Measurements from ENCODE around the gene GNG10. TPM values are rescaled to one million over a fixed set of nuclear protein-coding genes. Genes with fewer than 3 reads are reported as not detected.
A peak's percentile ranks its signal among the peaks of the same experiment; 100 is the strongest.
"Not testable (repeated sequence)": the region's sequence is repeated elsewhere in the genome, so short reads cannot be mapped to it uniquely, and the experiment has no call there.

GNG10 gene
- total RNA-seq, result 10 to 100 TPM; 21.7 to 22.1 TPM

DNA sequence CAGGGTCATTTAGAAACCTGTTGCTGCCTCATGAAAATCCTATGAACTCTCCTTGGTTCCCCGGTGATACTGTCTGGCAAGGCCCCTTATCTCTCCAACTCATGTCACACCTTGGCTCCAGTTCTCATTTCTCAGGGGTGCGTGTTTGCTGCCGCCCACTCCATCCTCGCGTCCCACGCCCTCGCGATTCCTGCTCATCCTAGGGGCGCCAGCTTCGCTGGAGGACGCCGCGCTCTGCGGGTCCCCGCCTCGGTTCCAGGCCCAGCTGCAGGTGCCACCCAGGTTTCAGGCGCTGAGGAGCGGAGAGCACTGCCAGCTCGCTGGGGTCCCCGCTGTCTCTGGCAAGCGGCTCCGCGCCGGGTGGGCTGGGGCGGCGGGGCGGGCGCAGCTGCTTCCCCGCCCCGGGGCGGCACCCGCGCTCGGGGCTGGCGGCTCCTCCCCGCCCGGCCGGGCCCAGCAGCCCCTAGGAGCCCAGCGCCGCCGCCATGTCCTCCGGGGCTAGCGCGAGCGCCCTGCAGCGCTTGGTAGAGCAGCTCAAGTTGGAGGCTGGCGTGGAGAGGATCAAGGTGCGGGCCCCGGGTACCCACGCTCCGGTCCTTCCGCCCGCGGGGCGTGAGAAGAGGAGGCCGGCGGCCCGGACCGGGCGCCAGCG is at the start of gene GNG10:
TSS of gene GNG10 (plus strand) at position 456 of the 652 bp plus-strand sequence. CDS start at position 486, 30 bp downstream.
- no peaks in the 10 kb centered on the region for H3K9me3 Mint-ChIP-seq
- H3K27ac Mint-ChIP-seq, result peak within 1 kb of the TSS; percentile 92
- H3K4me3 Mint-ChIP-seq, result peak within 1 kb of the TSS; percentile 95
- intact Hi-C loops (cut with micrococcal nuclease), result no loop called here
- peaks cover 5% of the 10 kb centered on the region for H3K36me3 Mint-ChIP-seq
- peaks cover 27% of the 10 kb centered on the region for H3K4me1 Mint-ChIP-seq (ENCODE audit: low read depth)
- H3K27me3 Mint-ChIP-seq, result no peaks in the 10 kb centered on the region
- DNase-seq, result peak; percentile 75
- ChIA-PET POLR2A (interaction anchor here (0.7 to 3.1 kb wide), 6 partner anchors 10 to 63 kb away, joined by 3 to 21 read pairs (median 4); partner anchors contain the start of gene DNAJC25), CTCF (interaction anchor here (0.6 to 2.1 kb wide), 4 partner anchors 16 to 63 kb away, joined by 3 to 12 read pairs (median 4); partner anchors contain the start of gene DNAJC25)

DNA sequence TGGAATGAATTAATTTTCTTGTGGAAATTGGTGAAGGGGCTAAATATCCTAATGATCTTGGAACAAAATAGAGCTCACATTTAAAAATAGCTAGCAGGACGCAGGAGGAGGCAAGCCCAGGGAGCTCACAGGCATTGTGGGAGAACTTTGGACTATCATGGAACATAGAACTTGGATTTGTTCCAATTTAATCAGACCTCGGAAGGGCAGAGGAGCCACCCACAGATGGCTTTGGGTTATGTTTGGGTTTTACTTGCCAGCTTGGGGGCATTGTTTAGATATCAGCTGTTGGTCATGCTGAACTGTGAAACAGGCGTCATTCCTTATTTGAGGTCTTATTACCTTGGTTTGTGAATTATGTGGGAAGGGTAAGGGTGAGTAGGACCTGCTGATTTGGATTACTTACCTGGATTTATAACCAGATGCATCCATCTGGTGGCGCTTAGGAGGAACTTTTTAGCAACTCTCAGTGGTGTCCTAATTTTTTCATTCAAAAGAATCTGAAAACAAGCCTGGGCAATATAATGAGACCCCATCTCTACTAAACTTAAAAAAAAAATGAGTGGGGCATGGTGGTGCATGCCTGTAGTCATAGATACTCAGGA is 47.9 kb upstream of the GNG10 start:
- CTCF ChIA-PET, result interaction anchor here (0.9 to 1.2 kb wide), 2 partner anchors 15 kb away, joined by 3 read pairs; no protein-coding TSS in a partner anchor

DNA sequence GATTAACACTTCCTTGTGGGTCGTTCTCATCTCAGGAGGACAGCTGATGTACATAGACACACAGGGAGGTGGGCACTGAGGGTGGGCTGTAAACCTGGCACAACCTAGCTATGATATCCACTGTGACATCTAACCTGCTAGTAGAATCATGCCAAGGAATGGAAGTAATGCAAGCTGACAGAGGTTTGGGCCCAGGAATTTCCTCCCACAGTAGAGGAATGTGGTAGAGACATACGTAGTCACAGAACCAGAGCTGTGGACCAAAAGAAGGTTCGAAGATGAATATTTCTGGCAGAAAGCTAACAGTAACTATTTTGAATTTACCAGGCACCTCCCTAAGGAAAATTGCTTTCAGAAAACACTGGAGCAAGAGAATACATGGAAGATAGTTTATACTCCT is 45.5 kb upstream of the GNG10 start:
- no peaks in the 10 kb centered on the region for H3K4me1 Mint-ChIP-seq (ENCODE audit: low read depth)
- intact Hi-C loops (cut with micrococcal nuclease), result no loop called here
- no peak overlapping the region for H3K4me3 Mint-ChIP-seq
- ChIA-PET POLR2A (no interaction called here), CTCF (interaction anchor here (1.8 kb wide), 1 partner anchor 18 kb away, joined by 4 read pairs; no protein-coding TSS in a partner anchor)
- no peaks in the 10 kb centered on the region for H3K9me3 Mint-ChIP-seq
- peaks cover 11% of the 10 kb centered on the region for H3K27me3 Mint-ChIP-seq
- H3K36me3 Mint-ChIP-seq, result no peaks in the 10 kb centered on the region
- no peak for DNase-seq
- H3K27ac Mint-ChIP-seq, result no peak overlapping the region

More for the DNA sequence above, 47.9 kb upstream of the GNG10 start:
- POLR2A ChIA-PET, result interaction anchor here (1.5 kb wide), 1 partner anchor 18 kb away, joined by 3 read pairs; the partner anchor contains the start of gene DNAJC25
- Mint-ChIP-seq H3K36me3 (no peaks in the 10 kb centered on the region), H3K4me3 (no peak overlapping the region), H3K4me1 (ENCODE audit: low read depth) (no peaks in the 10 kb centered on the region), H3K27ac (no peak overlapping the region), H3K27me3 (peaks cover 16% of the 10 kb centered on the region), H3K9me3 (no peaks in the 10 kb centered on the region)
- intact Hi-C loops (cut with micrococcal nuclease), result no loop called here
- DNase-seq, result no peak

DNA sequence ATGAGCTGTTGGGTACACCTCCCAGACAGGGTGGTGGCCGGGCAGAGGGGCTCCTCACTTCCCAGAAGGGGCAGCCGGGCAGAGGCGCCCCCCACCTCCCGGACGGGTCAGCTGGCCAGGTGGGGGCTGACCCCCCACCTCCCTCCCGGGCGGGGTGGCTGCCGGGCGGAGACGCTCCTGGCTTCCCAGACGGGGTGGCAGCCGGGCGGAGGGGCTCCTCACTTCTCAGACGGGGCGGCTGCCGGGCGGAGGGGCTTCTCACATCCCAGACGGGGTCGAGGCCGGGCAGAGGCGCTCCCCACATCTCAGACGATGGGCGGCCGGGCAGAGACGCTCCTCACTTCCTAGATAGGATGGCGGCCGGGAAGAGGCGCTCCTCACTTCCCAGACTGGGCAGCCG is 44.1 kb upstream of the GNG10 start:
- intact Hi-C loops (cut with micrococcal nuclease); H3K9me3 Mint-ChIP-seq; CTCF ChIA-PET: not testable (repeated sequence)

DNA sequence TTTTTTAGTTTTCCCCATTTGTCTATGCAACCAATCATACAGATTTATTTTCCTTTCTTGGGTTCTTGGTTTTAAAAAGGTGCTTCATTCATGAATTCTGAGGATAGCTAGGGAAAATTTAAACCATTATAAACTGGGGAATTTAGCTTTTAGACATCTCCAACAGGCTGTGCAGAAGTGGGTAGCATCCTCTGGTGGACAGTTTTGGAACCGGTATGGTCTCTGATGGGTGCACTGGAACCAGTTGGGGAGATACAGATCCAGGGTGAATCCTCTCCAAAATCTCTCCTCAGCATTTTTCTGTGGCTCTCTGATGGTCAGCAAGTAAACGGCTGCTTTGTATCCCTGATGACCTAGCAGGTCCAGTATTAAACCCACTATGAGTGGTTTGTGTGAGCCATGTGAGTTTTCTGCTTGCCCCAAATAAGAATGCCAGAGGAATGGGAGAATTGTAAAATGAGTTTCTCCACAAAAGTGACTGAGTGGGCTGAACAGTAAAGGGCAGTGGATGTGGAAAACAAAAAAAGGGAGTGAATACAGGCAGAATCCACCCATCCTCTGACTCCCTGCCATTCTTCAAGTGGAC is 39.4 kb upstream of the GNG10 start:
- CTCF ChIA-PET, result interaction anchor here (0.6 to 1.3 kb wide), 9 partner anchors 9 to 776 kb away, joined by 3 to 6 read pairs (median 3); partner anchors contain the start of genes DNAJC25 and ECPAS
- H3K27ac Mint-ChIP-seq, result no peak overlapping the region
- no peaks in the 10 kb centered on the region for H3K4me1 Mint-ChIP-seq (ENCODE audit: low read depth)
- H3K4me3 Mint-ChIP-seq, result no peak overlapping the region
- no peaks in the 10 kb centered on the region for H3K9me3 Mint-ChIP-seq
- peaks cover 2% of the 10 kb centered on the region for H3K27me3 Mint-ChIP-seq
- POLR2A ChIA-PET, result interaction anchor here (0.7 kb wide), 1 partner anchor 98 kb away, joined by 3 read pairs; no protein-coding TSS in a partner anchor
- intact Hi-C loops (cut with micrococcal nuclease), result loop anchor here (1.0 kb wide), 1 partner anchor 24 kb away; no protein-coding TSS in a partner anchor
- peak; percentile 37 for DNase-seq
- no peaks in the 10 kb centered on the region for H3K36me3 Mint-ChIP-seq

More for the DNA sequence above, 44.1 kb upstream of the GNG10 start:
- H3K27ac Mint-ChIP-seq; H3K4me3 Mint-ChIP-seq; POLR2A ChIA-PET; H3K36me3 Mint-ChIP-seq; DNase-seq; H3K4me1 Mint-ChIP-seq (ENCODE audit: low read depth); H3K27me3 Mint-ChIP-seq: not testable (repeated sequence)

DNA sequence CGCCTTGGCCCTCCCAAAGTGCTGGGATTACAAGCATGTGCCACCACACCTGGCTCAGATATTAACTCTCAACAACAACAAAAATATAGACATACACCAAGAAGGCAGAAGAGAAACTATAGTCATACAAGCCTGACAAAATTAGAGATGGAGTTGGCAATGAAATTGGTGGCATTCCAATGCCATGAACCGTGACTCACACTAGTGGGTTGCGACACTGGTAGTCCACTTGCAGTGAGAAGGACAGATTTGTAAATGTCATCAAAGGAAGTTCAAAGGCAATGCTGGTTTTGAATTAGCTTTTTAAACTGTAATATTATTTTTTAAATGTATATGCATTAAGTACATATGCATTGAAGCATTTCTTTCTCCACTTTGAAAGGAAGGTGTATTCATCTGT is 38.8 kb upstream of the GNG10 start:
- intact Hi-C loops (cut with micrococcal nuclease), result loop anchor here (1.0 kb wide), 1 partner anchor 24 kb away; no protein-coding TSS in a partner anchor
- H3K27ac Mint-ChIP-seq, result no peak overlapping the region
- POLR2A ChIA-PET, result no interaction called here
- no peak overlapping the region for H3K4me3 Mint-ChIP-seq
- peaks cover 2% of the 10 kb centered on the region for H3K27me3 Mint-ChIP-seq
- H3K36me3 Mint-ChIP-seq, result no peaks in the 10 kb centered on the region
- DNase-seq, result no peak
- no peaks in the 10 kb centered on the region for H3K9me3 Mint-ChIP-seq
- no peaks in the 10 kb centered on the region for H3K4me1 Mint-ChIP-seq (ENCODE audit: low read depth)
- CTCF ChIA-PET, result interaction anchor here (0.6 kb wide), 1 partner anchor 197 kb away, joined by 3 read pairs; no protein-coding TSS in a partner anchor

DNA sequence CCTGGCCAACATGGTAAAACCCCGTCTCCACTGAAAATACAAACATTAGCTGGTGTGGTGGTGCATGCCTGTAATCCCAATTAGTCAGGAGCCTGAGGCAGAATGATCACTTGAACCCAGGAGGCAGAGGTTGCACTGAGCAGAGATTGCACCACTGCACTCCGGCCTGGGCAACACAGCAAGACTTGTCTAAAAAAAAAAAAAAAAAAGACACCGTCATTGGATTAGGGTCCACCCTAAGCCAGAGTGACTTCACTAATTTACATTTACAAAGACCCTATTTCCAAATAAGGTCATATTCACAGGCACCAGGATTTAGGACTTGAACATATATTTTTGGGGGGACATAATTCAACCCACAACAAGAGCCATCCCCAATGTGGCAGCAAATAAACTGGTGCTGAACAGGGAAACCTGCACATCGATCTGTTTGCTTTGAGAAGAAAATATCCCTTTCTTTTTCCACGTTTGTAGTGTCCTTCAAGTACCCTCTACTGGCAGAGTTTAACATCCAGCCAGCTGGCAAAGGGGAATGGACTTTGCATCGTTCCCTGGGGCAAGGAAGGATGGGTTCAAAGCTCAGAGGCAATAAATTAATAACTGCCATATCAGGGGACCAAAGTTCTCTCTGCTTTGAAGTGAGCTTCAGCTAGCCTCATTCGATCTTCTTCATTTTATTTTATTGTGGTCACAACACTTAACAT is 34.0 kb upstream of the GNG10 start:
- no peak for DNase-seq
- intact Hi-C loops (cut with micrococcal nuclease), result no loop called here
- Mint-ChIP-seq H3K27ac (no peak overlapping the region), H3K9me3 (no peaks in the 10 kb centered on the region), H3K4me3 (no peak overlapping the region), H3K27me3 (peaks cover 2% of the 10 kb centered on the region), H3K4me1 (ENCODE audit: low read depth) (peaks cover 7% of the 10 kb centered on the region), H3K36me3 (no peaks in the 10 kb centered on the region)
- ChIA-PET POLR2A (no interaction called here), CTCF (no interaction called here)

DNA sequence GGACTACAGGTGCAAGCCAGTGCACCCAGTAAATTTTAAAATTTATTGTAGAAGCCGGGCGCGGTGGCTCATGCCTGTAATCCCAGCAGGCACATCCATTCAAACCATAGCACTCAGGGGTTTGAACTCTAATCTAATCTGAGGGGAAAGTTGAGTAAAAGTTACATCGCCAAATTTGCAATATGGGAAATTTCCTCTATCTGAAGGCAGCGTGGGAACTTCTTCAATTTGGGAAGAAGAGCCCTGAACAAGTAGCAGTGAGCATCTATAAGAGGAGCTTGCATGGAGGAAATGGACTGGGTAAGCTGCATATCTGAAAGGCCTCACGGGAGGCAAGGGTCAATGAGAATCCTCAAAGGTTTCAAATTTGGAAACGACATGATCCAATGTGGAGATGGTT is 33.0 kb upstream of the GNG10 start:
- CTCF ChIA-PET, result no interaction called here
- DNase-seq, result no peak
- no peak overlapping the region for H3K4me3 Mint-ChIP-seq
- POLR2A ChIA-PET, result no interaction called here
- intact Hi-C loops (cut with micrococcal nuclease), result no loop called here
- peaks cover 2% of the 10 kb centered on the region for H3K36me3 Mint-ChIP-seq
- no peak overlapping the region for H3K27ac Mint-ChIP-seq
- H3K4me1 Mint-ChIP-seq (ENCODE audit: low read depth), result peaks cover 17% of the 10 kb centered on the region
- no peaks in the 10 kb centered on the region for H3K9me3 Mint-ChIP-seq
- H3K27me3 Mint-ChIP-seq, result peaks cover 2% of the 10 kb centered on the region

DNA sequence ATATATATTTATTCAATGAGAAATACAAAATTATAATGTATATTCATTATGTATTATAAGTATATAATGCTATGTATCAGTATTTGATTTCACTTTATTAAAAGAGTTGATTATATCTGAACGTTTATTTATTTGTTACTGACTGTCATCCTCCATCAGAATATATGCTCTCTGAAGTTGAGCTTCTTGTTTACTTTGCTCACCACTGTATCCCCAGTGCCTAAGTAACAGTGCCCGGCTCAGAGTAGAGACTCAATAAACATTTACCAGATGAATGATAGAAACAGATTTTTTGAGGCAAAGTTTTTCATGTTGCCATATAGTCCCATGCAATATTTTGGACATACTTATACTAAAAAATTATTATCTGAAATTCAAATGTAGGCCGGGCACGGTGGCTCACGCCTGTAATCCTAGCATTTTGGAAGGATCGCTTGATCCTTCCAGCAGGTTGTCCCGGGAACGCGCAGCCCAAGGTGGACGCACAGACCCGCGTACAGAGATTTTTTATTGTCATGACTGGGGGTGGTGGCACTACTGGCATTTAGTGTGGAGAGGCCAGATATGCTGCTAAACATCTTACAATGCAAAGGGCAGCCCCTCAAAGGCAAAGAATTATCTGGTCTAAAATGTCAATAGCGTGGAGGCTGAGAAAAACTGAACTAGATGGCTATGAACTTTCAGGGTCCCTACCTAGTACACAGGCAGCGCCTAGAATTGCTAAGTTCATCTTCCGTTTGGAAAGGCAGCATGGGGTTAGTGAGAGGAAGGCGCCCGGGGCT is 31.0 kb upstream of the GNG10 start:
- H3K27ac Mint-ChIP-seq, result peak overlapping the region; percentile 74
- ChIA-PET CTCF (interaction anchor here (1.5 to 2.6 kb wide), 3 partner anchors 9 to 129 kb away, joined by 4 to 12 read pairs (median 6); partner anchors contain the start of gene GNG10), POLR2A (interaction anchor here (0.9 to 2.5 kb wide), 6 partner anchors 17 to 1374 kb away, joined by 3 to 21 read pairs (median 5); partner anchors contain the start of genes ECPAS, GNG10 and TXN)
- peaks cover 2% of the 10 kb centered on the region for H3K27me3 Mint-ChIP-seq
- peak overlapping the region; percentile 90 for H3K4me3 Mint-ChIP-seq
- intact Hi-C loops (cut with micrococcal nuclease), result loop anchor here (2.0 to 10.0 kb wide), 5 partner anchors 103 to 1120 kb away; partner anchors contain the start of genes PTBP3, SNX30, UGCG and ZNF483
- H3K9me3 Mint-ChIP-seq, result no peaks in the 10 kb centered on the region
- H3K4me1 Mint-ChIP-seq (ENCODE audit: low read depth), result peaks cover 34% of the 10 kb centered on the region
- peaks cover 2% of the 10 kb centered on the region for H3K36me3 Mint-ChIP-seq
- no peak for DNase-seq

DNA sequence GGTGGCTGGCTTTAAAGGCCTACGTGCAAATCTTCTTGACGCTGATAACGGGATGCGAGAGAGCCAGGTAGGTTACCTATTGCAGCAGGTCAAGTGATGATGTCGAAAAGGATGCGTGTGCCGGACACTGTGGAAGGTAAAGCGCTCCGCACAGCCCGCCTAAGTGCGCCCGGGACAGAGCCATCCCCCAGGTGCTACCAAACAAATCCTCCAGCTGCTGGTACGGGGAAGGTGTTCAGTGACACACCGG is 30.5 kb upstream of the GNG10 start:
- peak overlapping the region; percentile 90 for H3K4me3 Mint-ChIP-seq
- H3K27ac Mint-ChIP-seq, result peak overlapping the region; percentile 74
- no peaks in the 10 kb centered on the region for H3K27me3 Mint-ChIP-seq
- ChIA-PET POLR2A (interaction anchor here (0.9 to 2.5 kb wide), 5 partner anchors 18 to 1374 kb away, joined by 3 to 21 read pairs (median 5); partner anchors contain the start of genes ECPAS, GNG10 and TXN), CTCF (interaction anchor here (1.2 to 2.6 kb wide), 6 partner anchors 10 to 444 kb away, joined by 3 to 12 read pairs (median 5); partner anchors contain the start of gene GNG10)
- peaks cover 2% of the 10 kb centered on the region for H3K36me3 Mint-ChIP-seq
- no peak for DNase-seq
- peaks cover 39% of the 10 kb centered on the region for H3K4me1 Mint-ChIP-seq (ENCODE audit: low read depth)
- no peaks in the 10 kb centered on the region for H3K9me3 Mint-ChIP-seq
- intact Hi-C loops (cut with micrococcal nuclease), result loop anchor here (1.0 to 10.0 kb wide), 9 partner anchors 31 to 1120 kb away; partner anchors contain the start of genes HSDL2, PTBP3, SNX30 and UGCG
